HPDE6-E6E7 (cell line): ENCODE data around the gene ALX4.

ENCODE experiments used
- DNase-seq: peaks from one replicate; pipeline ENCODE4 v3.0.0; 2011; ENCODE audit warnings: missing footprints; ENCODE audit errors: extremely low spot score

ALX4 gene

GRCh38 chr11:44300844-44301563, 8.9 kb downstream of the ALX4 start:
- no peak for DNase-seq

- DNase-seq = no peak
Measured at GRCh38 chr11:44298862-44299261, 11.1 kb downstream of the ALX4 start.

- DNase-seq = no peak
Measured at GRCh38 chr11:44290208-44290607, 19.7 kb downstream of the ALX4 start.

GRCh38 chr11:44288133-44288526, 21.8 kb downstream of the ALX4 start:
- DNase-seq = no peak

GRCh38 chr11:44286911-44287310, 23.0 kb downstream of the ALX4 start:
- no peak for DNase-seq

GRCh38 chr11:44286268-44286880, 23.6 kb downstream of the ALX4 start:
- peak; percentile 58 for DNase-seq

- DNase-seq = no peak
Measured at GRCh38 chr11:44285756-44286155, 24.2 kb downstream of the ALX4 start.

GRCh38 chr11:44282620-44283019, 27.3 kb downstream of the ALX4 start:
- DNase-seq = no peak

- DNase-seq = no peak
Measured at GRCh38 chr11:44281151-44281550, 28.8 kb downstream of the ALX4 start.

- DNase-seq = no peak
Measured at GRCh38 chr11:44280257-44280656, 29.7 kb downstream of the ALX4 start.

GRCh38 chr11:44279483-44279882, 30.5 kb downstream of the ALX4 start:
- no peak for DNase-seq

GRCh38 chr11:44277196-44278090, 32.5 kb downstream of the ALX4 start:
- no peak for DNase-seq

- DNase-seq = no peak
Measured at GRCh38 chr11:44275961-44276550, 33.9 kb downstream of the ALX4 start.

GRCh38 chr11:44275241-44275640, 34.7 kb downstream of the ALX4 start:
- DNase-seq = no peak

- no peak for DNase-seq
Measured at GRCh38 chr11:44274404-44274803, 35.5 kb downstream of the ALX4 start.

GRCh38 chr11:44271286-44271685, 38.7 kb downstream of the ALX4 start:
- no peak for DNase-seq

GRCh38 chr11:44270403-44271273, 39.3 kb downstream of the ALX4 start:
- no peak for DNase-seq

- no peak for DNase-seq
Measured at GRCh38 chr11:44269369-44270351, 40.3 kb downstream of the ALX4 start.

- DNase-seq = no peak
Measured at GRCh38 chr11:44268614-44269080, 41.3 kb downstream of the ALX4 start.
